Mesendoderm (in vitro differentiated cells): Measurements from ENCODE around the gene ARHGEF11.

Experiments used
- DNase-seq: peaks from one replicate; pipeline ENCODE4 v3.0.0; 2013
- H2AK5ac ChIP-seq: 2 replicates; pipeline ENCODE4 v1.6.1; 2013; ENCODE audit warnings: low read length, inconsistent platforms
- H2BK120ac ChIP-seq: 2 replicates; pipeline ENCODE4 v1.6.1; 2013; ENCODE audit warnings: low read depth, mild to moderate bottlenecking, low read length, moderate library complexity, mixed read lengths
- H2BK15ac ChIP-seq: replicated peaks from 2 replicates; pipeline ENCODE4 v1.6.1; 2013; ENCODE audit warnings: low read depth, mild to moderate bottlenecking, moderate library complexity
- H2BK5ac ChIP-seq: 2 replicates; pipeline ENCODE4 v1.6.1; 2013; ENCODE audit warnings: low read length, inconsistent platforms
- H3K18ac ChIP-seq: 2 replicates; pipeline ENCODE4 v1.6.1; 2013; ENCODE audit warnings: mild to moderate bottlenecking, low read length, mixed read lengths
- H3K23ac ChIP-seq: one replicate; pipeline ENCODE4 v1.6.1; 2013; ENCODE audit warnings: low read length
- H3K27ac ChIP-seq: 2 replicates; pipeline ENCODE4 v1.5.1; 2013; ENCODE audit warnings: low read depth, mild to moderate bottlenecking, inconsistent platforms, low read length, moderate library complexity
- H3K27me3 ChIP-seq: 2 replicates; pipeline ENCODE4 v1.6.1; 2013; ENCODE audit warnings: low read length, control low read depth, mild to moderate bottlenecking, inconsistent platforms; ENCODE audit not compliant: insufficient read depth, poor library complexity
- H3K36me3 ChIP-seq: 2 replicates; pipeline ENCODE4 v1.6.1; 2013; ENCODE audit warnings: low read length, inconsistent platforms; ENCODE audit not compliant: control insufficient read depth, insufficient read depth
- H3K4ac ChIP-seq: one replicate; pipeline ENCODE4 v1.6.1; 2013; ENCODE audit warnings: low read depth, mild to moderate bottlenecking, low read length, moderate library complexity
- H3K4me1 ChIP-seq: 2 replicates; pipeline ENCODE4 v1.6.1; 2013; ENCODE audit warnings: low read depth, low read length, inconsistent platforms; ENCODE audit not compliant: control insufficient read depth
- H3K4me2 ChIP-seq: 2 replicates; pipeline ENCODE4 v1.6.1; 2013; ENCODE audit warnings: low read length
- H3K4me3 ChIP-seq: 2 replicates; pipeline ENCODE4 v1.5.1; 2013; ENCODE audit warnings: mild to moderate bottlenecking, low read length
- H3K56ac ChIP-seq: one replicate; pipeline ENCODE4 v1.6.1; 2013; ENCODE audit warnings: low read length
- H3K79me1 ChIP-seq: 2 replicates; pipeline ENCODE4 v1.6.1; 2013; ENCODE audit warnings: low read length, inconsistent platforms
- H3K79me2 ChIP-seq: 2 replicates; pipeline ENCODE4 v1.6.1; 2013; ENCODE audit warnings: mild to moderate bottlenecking, low read length; ENCODE audit not compliant: control insufficient read depth, insufficient read depth
- H3K9ac ChIP-seq: 2 replicates; pipeline ENCODE4 v1.6.1; 2013; ENCODE audit warnings: low read length, inconsistent platforms
- H4K5ac ChIP-seq: one replicate; pipeline ENCODE4 v1.6.1; 2013; ENCODE audit warnings: low read length
- H4K8ac ChIP-seq: one replicate; pipeline ENCODE4 v1.6.1; 2013; ENCODE audit warnings: low read depth, mild to moderate bottlenecking, control low read depth, low read length, moderate library complexity
- WGBS: extraction: QIAGEN DNeasy Blood & Tissue Kit; methylation state at CpG from one replicate; pipeline ENCODE4 v1.1.7; 2013; ENCODE audit warnings: low lambda C conversion rate, missing lambda C conversion rate; ENCODE audit not compliant: insufficient coverage; ENCODE audit errors: extremely low coverage; 5-methylcytosine and 5-hydroxymethylcytosine counted together

ARHGEF11 gene

GRCh38 chr1:156944268-156944667 lies 101.3 kb downstream of the ARHGEF11 start:
- H3K18ac ChIP-seq: no peak overlapping the region
- no peak overlapping the region for H2BK5ac ChIP-seq
- no peaks in the 10 kb centered on the region for H3K27me3 ChIP-seq
- no peak overlapping the region for H3K4me2 ChIP-seq
- H3K56ac ChIP-seq: no peak overlapping the region
- H3K36me3 ChIP-seq: peaks cover 9% of the 10 kb centered on the region
- no peak for DNase-seq
- H3K79me2 ChIP-seq: no peaks in the 10 kb centered on the region
- H3K9ac ChIP-seq: no peak overlapping the region
- H3K23ac ChIP-seq: no peak overlapping the region
- no peak overlapping the region for H3K27ac ChIP-seq
- no peak overlapping the region for H2BK120ac ChIP-seq
- H4K8ac ChIP-seq: no peak overlapping the region
- no peak overlapping the region for H4K5ac ChIP-seq
- H3K4me3 ChIP-seq: no peak overlapping the region
- WGBS: no CpG with 5 or more reads among the region's 1 CpG
- peaks cover 3% of the 10 kb centered on the region for H3K4me1 ChIP-seq
- H3K4ac ChIP-seq: no peak overlapping the region
- H2AK5ac ChIP-seq: no peak overlapping the region
- no peak overlapping the region for H2BK15ac ChIP-seq
- H3K79me1 ChIP-seq: no peaks in the 10 kb centered on the region

GRCh38 chr1:156943756-156944155 lies 101.8 kb downstream of the ARHGEF11 start:
- DNase-seq: no peak
- H3K27ac ChIP-seq: no peak overlapping the region
- no peaks in the 10 kb centered on the region for H3K79me1 ChIP-seq

GRCh38 chr1:156942576-156942975 lies 103.0 kb downstream of the ARHGEF11 start:
- Histone ChIP-seq H3K4ac (no peak overlapping the region), H3K9ac (no peak overlapping the region), H3K27ac (no peak overlapping the region), H3K4me1 (no peaks in the 10 kb centered on the region), H3K56ac (no peak overlapping the region), H4K5ac (no peak overlapping the region), H3K36me3 (peaks cover 10% of the 10 kb centered on the region), H3K79me1 (no peaks in the 10 kb centered on the region), H2BK5ac (no peak overlapping the region), H2BK120ac (no peak overlapping the region), H3K79me2 (no peaks in the 10 kb centered on the region), H3K18ac (no peak overlapping the region), H3K4me3 (no peak overlapping the region), H3K27me3 (no peaks in the 10 kb centered on the region), H2BK15ac (no peak overlapping the region), H2AK5ac (no peak overlapping the region), H4K8ac (no peak overlapping the region), H3K4me2 (no peak overlapping the region), H3K23ac (no peak overlapping the region)
- no peak for DNase-seq
- WGBS: no CpG with 5 or more reads among the region's 7 CpGs

More at GRCh38 chr1:156943756-156944155, 101.8 kb downstream of the ARHGEF11 start:
- Histone ChIP-seq H2AK5ac (no peak overlapping the region), H3K36me3 (peaks cover 10% of the 10 kb centered on the region), H3K27me3 (no peaks in the 10 kb centered on the region), H2BK5ac (no peak overlapping the region), H4K5ac (no peak overlapping the region), H2BK120ac (no peak overlapping the region), H3K9ac (no peak overlapping the region), H3K56ac (no peak overlapping the region), H3K18ac (no peak overlapping the region), H3K79me2 (no peaks in the 10 kb centered on the region), H3K23ac (no peak overlapping the region), H4K8ac (no peak overlapping the region), H3K4ac (no peak overlapping the region), H3K4me1 (peaks cover 3% of the 10 kb centered on the region), H2BK15ac (no peak overlapping the region), H3K4me3 (no peak overlapping the region), H3K4me2 (no peak overlapping the region)
- no CpG with 5 or more reads among the region's 3 CpGs for WGBS

GRCh38 chr1:156942176-156942575 lies 103.4 kb downstream of the ARHGEF11 start:
- no peak overlapping the region for H3K56ac ChIP-seq
- H2BK5ac ChIP-seq: no peak overlapping the region
- no peak overlapping the region for H2AK5ac ChIP-seq
- H3K4ac ChIP-seq: no peak overlapping the region
- peaks cover 10% of the 10 kb centered on the region for H3K36me3 ChIP-seq
- H3K23ac ChIP-seq: no peak overlapping the region
- no peak overlapping the region for H4K5ac ChIP-seq
- DNase-seq: no peak
- H3K4me1 ChIP-seq: no peaks in the 10 kb centered on the region
- H3K27ac ChIP-seq: no peak overlapping the region
- no peaks in the 10 kb centered on the region for H3K27me3 ChIP-seq
- no CpG with 5 or more reads among the region's 3 CpGs for WGBS
- no peak overlapping the region for H3K4me2 ChIP-seq
- no peak overlapping the region for H2BK120ac ChIP-seq
- no peak overlapping the region for H4K8ac ChIP-seq
- no peak overlapping the region for H3K9ac ChIP-seq
- H3K4me3 ChIP-seq: no peak overlapping the region
- H2BK15ac ChIP-seq: no peak overlapping the region
- no peaks in the 10 kb centered on the region for H3K79me1 ChIP-seq
- no peak overlapping the region for H3K18ac ChIP-seq
- H3K79me2 ChIP-seq: no peaks in the 10 kb centered on the region

GRCh38 chr1:156941675-156942074 lies 103.9 kb downstream of the ARHGEF11 start:
- no peaks in the 10 kb centered on the region for H3K27me3 ChIP-seq
- no peaks in the 10 kb centered on the region for H3K4me1 ChIP-seq
- no peak for DNase-seq
- H3K56ac ChIP-seq: no peak overlapping the region
- no peaks in the 10 kb centered on the region for H3K79me2 ChIP-seq
- H3K79me1 ChIP-seq: no peaks in the 10 kb centered on the region
- no peak overlapping the region for H2BK15ac ChIP-seq
- H3K4ac ChIP-seq: no peak overlapping the region
- H4K8ac ChIP-seq: no peak overlapping the region
- H3K4me2 ChIP-seq: no peak overlapping the region
- H3K18ac ChIP-seq: no peak overlapping the region
- H2BK5ac ChIP-seq: no peak overlapping the region
- WGBS: no CpG with 5 or more reads among the region's 10 CpGs
- no peak overlapping the region for H2AK5ac ChIP-seq
- H3K4me3 ChIP-seq: no peak overlapping the region
- H4K5ac ChIP-seq: no peak overlapping the region
- no peak overlapping the region for H3K27ac ChIP-seq
- H2BK120ac ChIP-seq: no peak overlapping the region
- H3K9ac ChIP-seq: no peak overlapping the region
- no peak overlapping the region for H3K23ac ChIP-seq
- H3K36me3 ChIP-seq: peaks cover 10% of the 10 kb centered on the region

DNA sequence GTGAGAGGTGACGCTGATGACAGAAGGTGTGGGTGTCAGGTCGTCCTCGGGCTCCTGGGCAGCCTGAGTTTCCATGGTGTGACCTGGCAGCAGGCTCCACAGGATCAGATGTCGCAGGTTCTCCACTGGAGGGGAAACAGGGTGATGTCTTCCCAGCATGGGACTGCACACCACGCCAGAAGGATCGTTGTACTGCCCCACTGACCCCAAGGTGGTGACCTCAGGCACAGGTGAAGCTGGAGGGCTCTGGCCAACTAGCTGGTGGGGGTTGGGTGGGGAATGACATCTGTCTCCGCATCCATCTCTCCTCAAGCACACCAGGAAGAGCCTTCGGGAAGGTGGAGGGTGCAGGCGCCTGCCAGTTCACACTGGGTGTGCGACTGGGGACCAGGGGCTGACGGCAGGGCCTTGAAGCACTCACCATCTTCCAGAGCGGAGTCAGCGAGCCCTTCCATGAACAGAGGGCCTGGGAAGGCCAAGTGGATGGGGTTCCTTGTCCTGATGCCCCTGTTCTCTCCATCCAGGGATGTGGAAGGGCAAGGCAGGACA lies 105.7 kb downstream of the ARHGEF11 start:
- no peak overlapping the region for H3K4me3 ChIP-seq
- no peak overlapping the region for H2BK120ac ChIP-seq
- no peak overlapping the region for H3K9ac ChIP-seq
- H3K23ac ChIP-seq: no peak overlapping the region
- H3K36me3 ChIP-seq: peaks cover 12% of the 10 kb centered on the region
- H3K79me2 ChIP-seq: no peaks in the 10 kb centered on the region
- H3K4me1 ChIP-seq: no peaks in the 10 kb centered on the region
- no peak overlapping the region for H2AK5ac ChIP-seq
- DNase-seq: no peak
- no peak overlapping the region for H2BK15ac ChIP-seq
- no peak overlapping the region for H4K5ac ChIP-seq
- no peak overlapping the region for H3K4ac ChIP-seq
- no peak overlapping the region for H3K56ac ChIP-seq
- H3K79me1 ChIP-seq: no peaks in the 10 kb centered on the region
- no peak overlapping the region for H4K8ac ChIP-seq
- no peak overlapping the region for H3K27ac ChIP-seq
- no peaks in the 10 kb centered on the region for H3K27me3 ChIP-seq
- H2BK5ac ChIP-seq: no peak overlapping the region
- no peak overlapping the region for H3K4me2 ChIP-seq
- no CpG with 5 or more reads among the region's 13 CpGs for WGBS
- H3K18ac ChIP-seq: no peak overlapping the region
